GM23248 (cell line): ENCODE results near the gene IPP. TPM values are rescaled to one million over a fixed set of nuclear protein-coding genes. Genes with fewer than 3 reads are reported as not detected.

Source experiments
- DNase-seq: peaks from one replicate; pipeline ENCODE4 v3.0.0-alpha.2; 2015
- H2AFZ ChIP-seq: fragments of 200-600 bp; sonication (generic); 2 replicates; pipeline ENCODE4 v1.6.1; 2016; ENCODE audit warnings: antibody characterized with exemption
- H3F3A ChIP-seq: fragments of 200-600 bp; sonication (generic); 2 replicates; pipeline ENCODE4 v1.6.1; 2016; ENCODE audit warnings: mild to moderate bottlenecking, antibody characterized with exemption, mixed run types; ENCODE audit not compliant: insufficient read depth
- H3K27ac ChIP-seq: fragments of 200-600 bp; sonication (generic); 2 replicates; pipeline ENCODE4 v1.5.1; 2016; ENCODE audit warnings: mild to moderate bottlenecking
- H3K27me3 ChIP-seq: fragments of 200-600 bp; sonication (generic); replicated peaks from 2 replicates; pipeline ENCODE4 v1.6.1; 2016; ENCODE audit warnings: mild to moderate bottlenecking; ENCODE audit not compliant: insufficient read depth
- H3K36me3 ChIP-seq: fragments of 200-600 bp; sonication (generic); 2 replicates; pipeline ENCODE4 v1.6.1; 2016; ENCODE audit warnings: low read depth, mild to moderate bottlenecking
- H3K4me1 ChIP-seq: fragments of 200-600 bp; sonication (generic); 2 replicates; pipeline ENCODE4 v1.6.1; 2016; ENCODE audit warnings: mild to moderate bottlenecking; ENCODE audit not compliant: insufficient read depth
- H3K4me2 ChIP-seq: fragments of 200-600 bp; sonication (generic); one replicate; pipeline ENCODE4 v1.6.1; 2016; ENCODE audit warnings: mild to moderate bottlenecking; ENCODE audit not compliant: unreplicated experiment
- H3K4me3 ChIP-seq: fragments of 200-600 bp; sonication (generic); 2 replicates; pipeline ENCODE4 v1.5.1; 2016; ENCODE audit warnings: mild to moderate bottlenecking
- H3K79me2 ChIP-seq: fragments of 200-600 bp; sonication (generic); 2 replicates; pipeline ENCODE4 v1.6.1; 2016; ENCODE audit warnings: mild to moderate bottlenecking; ENCODE audit not compliant: insufficient read depth
- H3K9ac ChIP-seq: fragments of 200-600 bp; sonication (generic); 2 replicates; pipeline ENCODE4 v1.6.1; 2016; ENCODE audit warnings: mild to moderate bottlenecking
- H3K9me2 ChIP-seq: fragments of 200-600 bp; sonication (generic); 2 replicates; pipeline ENCODE4 v1.6.1; 2016; ENCODE audit warnings: mixed run types, mild to moderate bottlenecking, moderate library complexity; ENCODE audit not compliant: insufficient read depth
- H3K9me3 ChIP-seq: fragments of 200-600 bp; sonication (generic); one replicate; pipeline ENCODE4 v1.6.1; 2017; ENCODE audit warnings: low read depth
- H4K20me1 ChIP-seq: fragments of 200-600 bp; sonication (generic); 2 replicates; pipeline ENCODE4 v1.6.0; 2016; ENCODE audit not compliant: insufficient read depth
- EZH2 ChIP-seq: fragments of 200-600 bp; sonication (generic); IDR thresholded peaks from 2 replicates; pipeline ENCODE4 v1.6.1; 2018; ENCODE audit warnings: antibody characterized with exemption, mild to moderate bottlenecking; ENCODE audit not compliant: insufficient read depth, poor library complexity, severe bottlenecking
- EZH2phosphoT487 ChIP-seq: fragments of 200-600 bp; sonication (generic); IDR thresholded peaks from 2 replicates; pipeline ENCODE4 v1.6.1; 2018; ENCODE audit warnings: antibody characterized with exemption, moderate library complexity, mild to moderate bottlenecking, low read depth; ENCODE audit not compliant: insufficient read depth
- WGBS, 2 experiments: methylation state at CpG; one replicate each; pipeline ENCODE4 v1.1.6; 2015 to 2017; ENCODE audit warnings: low lambda C conversion rate in 2 of 2, low coverage in 1 of 2; ENCODE audit errors: missing lambda C conversion rate in 2 of 2; 5-methylcytosine and 5-hydroxymethylcytosine counted together
- in situ Hi-C: fragments of 300-500 bp; cut with MboI; formaldehyde crosslinking; loops from 2 replicates; pipeline ENCODE4 v1.15.0; 2020
- polyA plus RNA-seq: library from polyadenylated mRNA; unstranded; fragments of >200 nt; fragmentation: Nextera tagmentation; extraction: Ambion mirVana; gene quantifications from 2 replicates; pipeline ENCODE4 v1.2.1, GENCODE V29; 2016
- total RNA-seq: library from RNA; depleted of rRNA; stranded (reverse); fragments of >200 nt; shearing (Covaris generic); gene quantifications from 2 replicates; pipeline ENCODE4 v1.2.3, GENCODE V29; 2014

IPP gene
- total and polyA plus RNA-seq, 2 experiments from 2014 or later, result 17.0 to 19.3 TPM

GRCh38 chr1:45669859-45670655 is 80.4 kb downstream of the IPP start:
- peaks cover 24% of the 10 kb centered on the region for H3F3A ChIP-seq
- H3K4me1 ChIP-seq, result peaks cover 25% of the 10 kb centered on the region
- no peaks in the 10 kb centered on the region for H3K36me3 ChIP-seq
- peak; percentile 66 for DNase-seq
- H2AFZ ChIP-seq, result no peak overlapping the region
- H3K4me2 ChIP-seq, result peak overlapping the region; percentile 11
- no peaks in the 10 kb centered on the region for H3K9me3 ChIP-seq
- H4K20me1 ChIP-seq, result peaks cover 30% of the 10 kb centered on the region; the same call in 1 of the 2 replicates
- H3K9me2 ChIP-seq, result no peaks in the 10 kb centered on the region
- peaks cover 100% of the 10 kb centered on the region for H3K79me2 ChIP-seq
- H3K4me3 ChIP-seq, result no peak overlapping the region
- H3K9ac ChIP-seq, result peak overlapping the region; percentile 2; the same call in 1 of the 2 replicates
- TF ChIP-seq EZH2phosphoT487 (no peak), EZH2 (no peak)
- in situ Hi-C loops, result no loop called here
- WGBS, 2 experiments, result 53 to 55% methylated on average over 6 of the region's 6 CpGs
- no peaks in the 10 kb centered on the region for H3K27me3 ChIP-seq
- H3K27ac ChIP-seq, result peak overlapping the region; percentile 61

- no peak for TF ChIP-seq EZH2phosphoT487
- TF ChIP-seq EZH2, result no peak
- no peaks in the 10 kb centered on the region for H3K9me3 ChIP-seq
- in situ Hi-C loops, result no loop called here
- 2 to 4% methylated on average over 1 of the region's 1 CpG for WGBS, 2 experiments
- no peaks in the 10 kb centered on the region for H3K27me3 ChIP-seq
- H4K20me1 ChIP-seq, result peaks cover 30% of the 10 kb centered on the region; the same call in 1 of the 2 replicates
- H3K4me2 ChIP-seq, result peak overlapping the region; percentile 11
- 0 out of 2 replicates have a peak overlapping the region, but pooled peaks have one; percentile 2 for H3K9ac ChIP-seq
- no peaks in the 10 kb centered on the region for H3K36me3 ChIP-seq
- peaks cover 100% of the 10 kb centered on the region for H3K79me2 ChIP-seq
- DNase-seq, result peak; percentile 44
- peaks cover 25% of the 10 kb centered on the region for H3K4me1 ChIP-seq
- peaks cover 24% of the 10 kb centered on the region for H3F3A ChIP-seq
- H2AFZ ChIP-seq, result no peak overlapping the region
- H3K4me3 ChIP-seq, result no peak overlapping the region
- peak overlapping the region; percentile 61 for H3K27ac ChIP-seq
- no peaks in the 10 kb centered on the region for H3K9me2 ChIP-seq
Observed at GRCh38 chr1:45669379-45669778, 81.1 kb downstream of the IPP start.

GRCh38 chr1:45668526-45668925 is 81.9 kb downstream of the IPP start:
- no peak for TF ChIP-seq EZH2
- TF ChIP-seq EZH2phosphoT487, result no peak
- Histone ChIP-seq H4K20me1 (peaks cover 30% of the 10 kb centered on the region; the same call in 1 of the 2 replicates), H3K4me3 (no peak overlapping the region), H3F3A (peaks cover 24% of the 10 kb centered on the region), H3K36me3 (no peaks in the 10 kb centered on the region), H2AFZ (no peak overlapping the region), H3K4me1 (peaks cover 25% of the 10 kb centered on the region), H3K9me3 (no peaks in the 10 kb centered on the region), H3K9ac (no peak overlapping the region), H3K27ac (peak overlapping the region; percentile 61; the same call in 1 of the 2 replicates), H3K9me2 (no peaks in the 10 kb centered on the region), H3K79me2 (peaks cover 100% of the 10 kb centered on the region), H3K27me3 (no peaks in the 10 kb centered on the region), H3K4me2 (no peak overlapping the region)
- in situ Hi-C loops, result no loop called here
- DNase-seq, result no peak
- 97 to 99% methylated on average over 4 of the region's 4 CpGs for WGBS, 2 experiments

- no peak for DNase-seq
- WGBS, 2 experiments, result 90 to 94% methylated on average over 8 of the region's 8 CpGs
- H3K79me2 ChIP-seq, result peaks cover 100% of the 10 kb centered on the region
- no peaks in the 10 kb centered on the region for H3K27me3 ChIP-seq
- H2AFZ ChIP-seq, result no peak overlapping the region
- TF ChIP-seq EZH2, result no peak
- TF ChIP-seq EZH2phosphoT487, result no peak
- H3K27ac ChIP-seq, result no peak overlapping the region
- peaks cover 24% of the 10 kb centered on the region for H3F3A ChIP-seq
- H3K9me2 ChIP-seq, result no peaks in the 10 kb centered on the region
- H3K4me1 ChIP-seq, result peaks cover 25% of the 10 kb centered on the region
- in situ Hi-C loops, result no loop called here
- no peaks in the 10 kb centered on the region for H3K9me3 ChIP-seq
- no peak overlapping the region for H3K4me2 ChIP-seq
- no peaks in the 10 kb centered on the region for H3K36me3 ChIP-seq
- no peak overlapping the region for H3K4me3 ChIP-seq
- H4K20me1 ChIP-seq, result peaks cover 27% of the 10 kb centered on the region; the same call in 1 of the 2 replicates
- H3K9ac ChIP-seq, result no peak overlapping the region
Observed at GRCh38 chr1:45667321-45668111, 82.9 kb downstream of the IPP start.
